Measurements from ENCODE around the gene C1R. TPM values are rescaled to one million over a fixed set of nuclear protein-coding genes. Genes with fewer than 3 reads are reported as not detected.

Gene C1R
- total RNA-seq, 1 donor from 2014 or later = 143 TPM

DNA sequence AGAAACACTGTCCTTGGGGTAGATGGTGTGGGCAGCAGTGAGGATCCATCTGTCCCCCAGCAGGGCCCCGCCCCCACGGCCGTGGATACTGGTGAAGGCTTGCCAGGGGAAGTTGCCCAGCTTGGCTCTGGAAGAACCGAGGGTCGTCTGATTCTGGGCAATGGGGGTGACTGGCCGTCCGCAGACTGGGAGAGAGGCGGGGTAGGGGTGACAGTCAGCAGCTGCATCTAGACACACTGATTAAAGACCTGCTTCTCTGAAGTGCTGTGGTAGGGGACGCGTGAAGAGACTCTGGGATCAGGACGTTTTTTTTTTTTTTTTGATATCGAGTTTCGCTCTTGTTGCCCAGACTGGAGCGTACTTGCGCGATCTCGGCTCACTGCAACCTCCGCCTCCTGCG lies 4.7 kb upstream of the C1R start:
- Histone ChIP-seq H3K27me3 (ENCODE audit: low read depth) (no peaks in the 10 kb centered on the region), H3K36me3 (peaks cover 17% of the 10 kb centered on the region), H3K9me3 (replicated peaks) (no peaks in the 10 kb centered on the region), H3K4me1 (peaks cover 11% of the 10 kb centered on the region), H3K4me3 (no peak overlapping the region), H3K27ac (replicated peaks) (no peak overlapping the region)
- TF ChIP-seq, protein P1, sequence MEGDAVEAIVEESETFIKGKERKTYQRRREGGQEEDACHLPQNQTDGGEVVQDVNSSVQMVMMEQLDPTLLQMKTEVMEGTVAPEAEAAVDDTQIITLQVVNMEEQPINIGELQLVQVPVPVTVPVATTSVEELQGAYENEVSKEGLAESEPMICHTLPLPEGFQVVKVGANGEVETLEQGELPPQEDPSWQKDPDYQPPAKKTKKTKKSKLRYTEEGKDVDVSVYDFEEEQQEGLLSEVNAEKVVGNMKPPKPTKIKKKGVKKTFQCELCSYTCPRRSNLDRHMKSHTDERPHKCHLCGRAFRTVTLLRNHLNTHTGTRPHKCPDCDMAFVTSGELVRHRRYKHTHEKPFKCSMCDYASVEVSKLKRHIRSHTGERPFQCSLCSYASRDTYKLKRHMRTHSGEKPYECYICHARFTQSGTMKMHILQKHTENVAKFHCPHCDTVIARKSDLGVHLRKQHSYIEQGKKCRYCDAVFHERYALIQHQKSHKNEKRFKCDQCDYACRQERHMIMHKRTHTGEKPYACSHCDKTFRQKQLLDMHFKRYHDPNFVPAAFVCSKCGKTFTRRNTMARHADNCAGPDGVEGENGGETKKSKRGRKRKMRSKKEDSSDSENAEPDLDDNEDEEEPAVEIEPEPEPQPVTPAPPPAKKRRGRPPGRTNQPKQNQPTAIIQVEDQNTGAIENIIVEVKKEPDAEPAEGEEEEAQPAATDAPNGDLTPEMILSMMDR (IDR thresholded peaks at IDR 0.05; ENCODE audit: borderline replicate concordance) = no peak
- no peak for DNase-seq
- intact Hi-C loops (cut with micrococcal nuclease) = no loop called here

DNA sequence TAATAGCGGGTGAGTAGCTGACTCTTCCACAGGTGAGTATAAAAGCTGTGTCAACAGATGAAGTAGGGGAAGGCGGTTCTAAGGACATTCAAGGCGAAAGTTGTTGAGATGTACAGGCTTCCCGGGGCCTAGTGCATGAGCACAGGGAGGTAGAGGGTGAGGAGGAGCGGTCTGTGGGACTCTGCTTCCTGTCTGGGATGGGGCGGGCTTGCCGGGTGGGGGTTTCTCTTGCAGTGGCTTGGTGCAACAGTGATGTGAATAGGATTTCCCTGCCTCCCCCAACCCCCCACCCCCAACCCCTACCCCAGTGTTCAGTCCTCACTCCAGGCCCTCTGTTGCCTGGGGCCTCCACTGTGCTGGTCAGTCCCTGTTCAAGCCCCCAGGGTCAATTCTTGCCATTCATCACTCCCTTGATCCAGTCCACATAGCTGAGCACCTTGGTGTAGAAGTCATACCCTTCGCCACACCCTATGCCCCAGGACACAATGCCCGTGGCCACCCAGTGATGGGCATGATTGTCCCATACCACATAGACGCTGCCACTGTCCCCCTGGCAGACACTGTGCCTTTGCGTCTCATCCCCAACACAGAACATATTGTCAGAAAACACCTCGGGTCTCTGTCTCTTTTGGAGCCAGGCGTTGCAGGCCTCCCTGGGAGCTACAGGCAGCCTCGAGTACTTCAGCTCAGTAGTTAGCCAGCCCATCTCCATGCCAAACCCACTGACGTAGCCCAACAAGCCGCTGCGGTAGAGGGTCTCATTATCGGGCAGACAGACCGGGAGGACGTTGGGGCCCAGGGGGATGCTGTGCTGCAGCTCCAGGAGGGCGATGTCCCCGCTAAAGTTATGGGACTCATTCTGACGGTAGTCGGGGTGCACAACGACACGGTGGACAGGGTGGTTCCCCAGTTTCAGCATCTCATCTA lies 4.0 kb upstream of the C1R start:
- Histone ChIP-seq H3K4me3 (no peak overlapping the region), H3K36me3 (peaks cover 17% of the 10 kb centered on the region), H3K9me3 (replicated peaks) (no peaks in the 10 kb centered on the region), H3K4me1 (peaks cover 15% of the 10 kb centered on the region), H3K27me3 (ENCODE audit: low read depth) (no peaks in the 10 kb centered on the region), H3K27ac (replicated peaks) (no peak overlapping the region)
- intact Hi-C loops (cut with micrococcal nuclease) = no loop called here
- TF ChIP-seq, protein P1 (IDR thresholded peaks at IDR 0.05; ENCODE audit: borderline replicate concordance) = no peak
- DNase-seq = no peak

DNA sequence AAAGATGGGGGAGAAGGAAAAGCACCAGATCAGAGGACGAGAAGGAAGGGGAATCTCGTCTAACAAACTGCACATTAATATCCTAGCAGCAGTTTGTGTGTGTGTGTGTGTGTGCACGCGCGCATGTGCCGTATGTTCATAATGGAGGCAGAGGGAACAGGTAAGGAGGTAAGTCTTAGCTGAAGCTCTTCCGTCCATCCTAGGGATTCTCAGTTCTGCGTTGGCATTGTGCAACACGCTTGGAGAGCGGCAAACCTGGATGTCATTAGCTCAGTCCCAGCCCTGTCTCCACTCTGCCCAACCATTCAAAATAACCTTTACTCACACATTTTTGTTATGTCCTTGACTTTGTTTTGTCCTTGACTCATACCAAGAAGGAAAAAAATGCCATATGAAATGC lies 1.6 kb upstream of the C1R start:
- intact Hi-C loops (cut with micrococcal nuclease) = no loop called here
- no peaks in the 10 kb centered on the region for H3K9me3 ChIP-seq (replicated peaks)
- H3K4me3 ChIP-seq = no peak overlapping the region
- no peak for DNase-seq
- no peaks in the 10 kb centered on the region for H3K27me3 ChIP-seq (ENCODE audit: low read depth)
- TF ChIP-seq, protein P1 (IDR thresholded peaks at IDR 0.05; ENCODE audit: borderline replicate concordance) = no peak
- peaks cover 17% of the 10 kb centered on the region for H3K36me3 ChIP-seq
- peaks cover 26% of the 10 kb centered on the region for H3K4me1 ChIP-seq
- H3K27ac ChIP-seq (replicated peaks) = no peak overlapping the region

DNA sequence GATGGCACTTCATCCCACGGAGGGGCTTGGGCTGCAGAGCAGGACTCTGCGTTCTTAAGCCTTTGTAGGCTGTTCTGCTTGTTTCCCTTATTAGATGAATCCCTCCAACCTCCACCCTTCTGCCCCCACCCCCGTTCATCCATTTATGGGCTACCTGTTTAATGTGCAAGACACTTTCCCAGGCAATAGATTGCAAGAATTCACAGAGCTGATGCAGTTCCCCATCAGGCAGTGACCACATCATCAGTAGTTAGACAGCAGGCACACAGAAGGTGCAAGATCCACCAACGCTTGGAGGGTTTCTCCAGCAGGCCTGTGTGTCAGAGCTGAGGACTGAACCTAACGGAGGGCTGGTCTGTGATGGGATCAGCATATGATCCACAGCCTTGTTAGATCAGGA lies 1.2 kb upstream of the C1R start:
- H3K27ac ChIP-seq (replicated peaks) = no peak overlapping the region
- intact Hi-C loops (cut with micrococcal nuclease) = no loop called here
- TF ChIP-seq, protein P1 (IDR thresholded peaks at IDR 0.05; ENCODE audit: borderline replicate concordance) = no peak
- H3K4me3 ChIP-seq = no peak overlapping the region
- no peaks in the 10 kb centered on the region for H3K9me3 ChIP-seq (replicated peaks)
- DNase-seq = no peak
- no peaks in the 10 kb centered on the region for H3K27me3 ChIP-seq (ENCODE audit: low read depth)
- H3K4me1 ChIP-seq = peaks cover 26% of the 10 kb centered on the region
- H3K36me3 ChIP-seq = peaks cover 19% of the 10 kb centered on the region

DNA sequence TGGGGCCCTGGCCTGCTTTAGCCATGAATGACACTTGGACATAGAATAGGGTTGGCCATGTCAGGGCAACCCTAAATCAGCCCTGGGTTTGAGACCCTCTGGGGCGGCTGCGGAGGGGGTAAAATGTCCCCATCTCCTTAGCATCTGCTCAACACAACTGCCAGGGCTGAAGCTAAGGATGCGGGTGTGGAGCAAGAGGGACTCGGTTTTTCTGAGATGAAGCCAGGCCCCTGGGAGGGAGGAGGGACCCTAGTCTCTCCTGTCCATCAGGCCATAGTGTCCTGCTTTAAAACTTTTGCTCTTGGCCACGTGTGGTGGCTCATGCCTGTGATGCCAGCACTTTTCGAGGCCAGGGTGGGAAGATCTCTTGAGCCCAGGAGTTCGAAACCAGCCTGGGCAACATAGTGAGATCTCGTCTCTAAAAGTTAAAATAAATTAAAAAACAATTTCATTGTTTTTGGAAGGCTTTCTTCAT lies 778 bp upstream of the C1R start:
- no peak for DNase-seq
- H3K36me3 ChIP-seq = peaks cover 17% of the 10 kb centered on the region
- TF ChIP-seq, protein P1 (IDR thresholded peaks at IDR 0.05; ENCODE audit: borderline replicate concordance) = no peak
- peaks cover 26% of the 10 kb centered on the region for H3K4me1 ChIP-seq
- no peak overlapping the region for H3K4me3 ChIP-seq
- intact Hi-C loops (cut with micrococcal nuclease) = no loop called here
- H3K9me3 ChIP-seq (replicated peaks) = no peaks in the 10 kb centered on the region
- peak overlapping the region; percentile 74 for H3K27ac ChIP-seq (replicated peaks)
- no peaks in the 10 kb centered on the region for H3K27me3 ChIP-seq (ENCODE audit: low read depth)
